ENCODE measurements around the gene KDM4C.

KDM4C gene

DNA sequence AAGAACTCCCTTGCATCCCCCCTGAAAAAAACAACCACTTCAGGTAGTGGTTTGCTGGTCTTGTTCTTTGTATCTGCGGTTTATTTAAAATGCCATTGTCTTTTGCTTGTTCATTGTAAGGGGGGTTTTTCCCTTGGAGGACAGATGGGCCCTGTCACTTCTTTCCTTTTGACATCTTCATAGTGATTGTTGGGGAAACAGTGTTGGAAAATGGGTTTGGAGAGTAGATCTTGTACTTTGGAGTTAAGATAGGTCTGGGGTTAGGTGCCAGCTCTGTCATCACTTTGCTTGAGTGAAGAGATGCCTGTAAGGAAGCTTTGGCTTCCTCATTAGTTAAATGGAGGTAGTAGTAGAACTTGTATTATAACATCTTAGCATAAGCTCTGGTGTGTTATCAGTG, 112.4 kb downstream of the KDM4C start:
- H2AFZ ChIP-seq (ENCODE audit: low read depth, low read length), result no peak overlapping the region
- peaks cover 11% of the 10 kb centered on the region for H3K4me1 ChIP-seq (ENCODE audit: insufficient read depth, low read length)
- H3K36me3 ChIP-seq (ENCODE audit: insufficient read depth, low read length), result no peaks in the 10 kb centered on the region
- no peaks in the 10 kb centered on the region for H3K9me3 ChIP-seq (ENCODE audit: low read length)
- no peaks in the 10 kb centered on the region for H3K27me3 ChIP-seq (ENCODE audit: insufficient read depth, low read length)
- no peak overlapping the region for H3K4me3 ChIP-seq (ENCODE audit: low read length)

GRCh38 chr9:6870650-6871477, 113.1 kb downstream of the KDM4C start:
- Histone ChIP-seq H2AFZ (ENCODE audit: low read depth, low read length) (no peak overlapping the region), H3K4me1 (ENCODE audit: insufficient read depth, low read length) (peaks cover 11% of the 10 kb centered on the region), H3K9me3 (ENCODE audit: low read length) (no peaks in the 10 kb centered on the region), H3K4me3 (ENCODE audit: low read length) (no peak overlapping the region), H3K27me3 (ENCODE audit: insufficient read depth, low read length) (no peaks in the 10 kb centered on the region), H3K36me3 (ENCODE audit: insufficient read depth, low read length) (no peaks in the 10 kb centered on the region)

- Histone ChIP-seq H3K36me3 (ENCODE audit: insufficient read depth, low read length) (no peaks in the 10 kb centered on the region), H3K4me3 (ENCODE audit: low read length) (no peak overlapping the region), H3K9me3 (ENCODE audit: low read length) (no peaks in the 10 kb centered on the region), H2AFZ (ENCODE audit: low read depth, low read length) (no peak overlapping the region), H3K27me3 (ENCODE audit: insufficient read depth, low read length) (no peaks in the 10 kb centered on the region), H3K4me1 (ENCODE audit: insufficient read depth, low read length) (peaks cover 10% of the 10 kb centered on the region)
These were observed 116.1 kb downstream of the KDM4C start for GRCh38 chr9:6873857-6874256.

GRCh38 chr9:6876195-6876894, 118.6 kb downstream of the KDM4C start:
- H3K9me3 ChIP-seq (ENCODE audit: low read length), result no peaks in the 10 kb centered on the region
- no peaks in the 10 kb centered on the region for H3K36me3 ChIP-seq (ENCODE audit: insufficient read depth, low read length)
- peaks cover 6% of the 10 kb centered on the region for H3K4me1 ChIP-seq (ENCODE audit: insufficient read depth, low read length)
- H3K4me3 ChIP-seq (ENCODE audit: low read length), result no peak overlapping the region
- no peaks in the 10 kb centered on the region for H3K27me3 ChIP-seq (ENCODE audit: insufficient read depth, low read length)
- H2AFZ ChIP-seq (ENCODE audit: low read depth, low read length), result no peak overlapping the region

- peaks cover 6% of the 10 kb centered on the region for H3K4me1 ChIP-seq (ENCODE audit: insufficient read depth, low read length)
- H2AFZ ChIP-seq (ENCODE audit: low read depth, low read length), result no peak overlapping the region
- H3K36me3 ChIP-seq (ENCODE audit: insufficient read depth, low read length), result no peaks in the 10 kb centered on the region
- no peak overlapping the region for H3K4me3 ChIP-seq (ENCODE audit: low read length)
- no peaks in the 10 kb centered on the region for H3K27me3 ChIP-seq (ENCODE audit: insufficient read depth, low read length)
- H3K9me3 ChIP-seq (ENCODE audit: low read length), result no peaks in the 10 kb centered on the region
These were observed 119.9 kb downstream of the KDM4C start for GRCh38 chr9:6877671-6878161.

GRCh38 chr9:6880626-6881025, 122.9 kb downstream of the KDM4C start:
- no peak overlapping the region for H3K4me3 ChIP-seq (ENCODE audit: low read length)
- H3K4me1 ChIP-seq (ENCODE audit: insufficient read depth, low read length), result peaks cover 6% of the 10 kb centered on the region
- no peaks in the 10 kb centered on the region for H3K36me3 ChIP-seq (ENCODE audit: insufficient read depth, low read length)
- H3K9me3 ChIP-seq (ENCODE audit: low read length), result no peaks in the 10 kb centered on the region
- no peak overlapping the region for H2AFZ ChIP-seq (ENCODE audit: low read depth, low read length)
- H3K27me3 ChIP-seq (ENCODE audit: insufficient read depth, low read length), result no peaks in the 10 kb centered on the region

GRCh38 chr9:6884101-6884500, 126.3 kb downstream of the KDM4C start:
- no peak overlapping the region for H2AFZ ChIP-seq (ENCODE audit: low read depth, low read length)
- H3K4me1 ChIP-seq (ENCODE audit: insufficient read depth, low read length), result peaks cover 6% of the 10 kb centered on the region
- no peaks in the 10 kb centered on the region for H3K9me3 ChIP-seq (ENCODE audit: low read length)
- no peak overlapping the region for H3K4me3 ChIP-seq (ENCODE audit: low read length)
- H3K36me3 ChIP-seq (ENCODE audit: insufficient read depth, low read length), result no peaks in the 10 kb centered on the region
- no peaks in the 10 kb centered on the region for H3K27me3 ChIP-seq (ENCODE audit: insufficient read depth, low read length)

GRCh38 chr9:6884990-6885389, 127.2 kb downstream of the KDM4C start:
- Histone ChIP-seq H3K36me3 (ENCODE audit: insufficient read depth, low read length) (no peaks in the 10 kb centered on the region), H3K4me1 (ENCODE audit: insufficient read depth, low read length) (peaks cover 6% of the 10 kb centered on the region), H3K4me3 (ENCODE audit: low read length) (no peak overlapping the region), H3K27me3 (ENCODE audit: insufficient read depth, low read length) (no peaks in the 10 kb centered on the region), H3K9me3 (ENCODE audit: low read length) (no peaks in the 10 kb centered on the region), H2AFZ (ENCODE audit: low read depth, low read length) (no peak overlapping the region)

GRCh38 chr9:6887051-6887450, 129.3 kb downstream of the KDM4C start:
- H3K4me1 ChIP-seq (ENCODE audit: insufficient read depth, low read length), result no peaks in the 10 kb centered on the region
- H3K4me3 ChIP-seq (ENCODE audit: low read length), result no peak overlapping the region
- no peaks in the 10 kb centered on the region for H3K36me3 ChIP-seq (ENCODE audit: insufficient read depth, low read length)
- no peak overlapping the region for H2AFZ ChIP-seq (ENCODE audit: low read depth, low read length)
- H3K9me3 ChIP-seq (ENCODE audit: low read length), result no peaks in the 10 kb centered on the region
- H3K27me3 ChIP-seq (ENCODE audit: insufficient read depth, low read length), result no peaks in the 10 kb centered on the region

- no peaks in the 10 kb centered on the region for H3K36me3 ChIP-seq (ENCODE audit: insufficient read depth, low read length)
- H3K4me3 ChIP-seq (ENCODE audit: low read length), result no peak overlapping the region
- no peak overlapping the region for H2AFZ ChIP-seq (ENCODE audit: low read depth, low read length)
- no peaks in the 10 kb centered on the region for H3K9me3 ChIP-seq (ENCODE audit: low read length)
- H3K4me1 ChIP-seq (ENCODE audit: insufficient read depth, low read length), result no peaks in the 10 kb centered on the region
- H3K27me3 ChIP-seq (ENCODE audit: insufficient read depth, low read length), result no peaks in the 10 kb centered on the region
These were observed 132.1 kb downstream of the KDM4C start for GRCh38 chr9:6889868-6890267.

DNA sequence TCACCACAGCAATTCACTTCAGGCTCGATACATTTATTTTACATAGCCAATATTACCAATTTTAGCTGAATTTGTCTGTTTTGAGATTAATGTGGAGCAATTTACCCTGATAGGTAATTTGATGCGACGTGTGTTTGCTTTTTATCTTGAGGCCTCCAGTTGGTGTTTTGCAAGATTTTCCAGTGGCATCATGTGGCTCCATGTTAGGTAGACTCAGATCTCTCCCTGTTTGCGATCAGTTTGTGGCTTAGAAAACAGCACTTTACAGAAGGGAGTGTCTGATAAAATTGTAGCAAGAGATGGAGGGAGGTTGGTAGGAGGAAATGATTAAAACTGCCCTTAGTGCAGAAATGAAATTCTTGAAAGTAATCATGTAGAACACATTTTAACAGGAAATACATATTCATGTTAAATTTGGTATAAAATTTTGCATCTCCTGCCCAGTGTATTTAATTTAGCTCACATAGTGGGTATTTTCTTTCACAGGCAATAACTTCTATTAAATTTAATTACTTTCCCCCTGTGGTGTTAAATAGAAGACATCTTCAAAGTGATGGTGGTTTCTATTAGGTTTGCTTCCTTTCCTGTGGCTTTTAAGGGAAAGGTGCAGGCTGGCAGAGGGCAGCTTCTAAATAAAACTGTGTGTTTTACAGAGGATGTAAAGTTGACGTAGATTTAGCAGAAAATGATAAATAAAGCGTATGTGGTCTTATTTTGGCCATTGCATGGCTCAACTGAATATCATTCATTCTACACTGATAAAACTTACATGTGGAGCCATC, 135.8 kb downstream of the KDM4C start:
- H3K9me3 ChIP-seq (ENCODE audit: low read length), result no peaks in the 10 kb centered on the region
- H3K4me1 ChIP-seq (ENCODE audit: insufficient read depth, low read length), result no peaks in the 10 kb centered on the region
- H3K27me3 ChIP-seq (ENCODE audit: insufficient read depth, low read length), result no peaks in the 10 kb centered on the region
- no peak overlapping the region for H3K4me3 ChIP-seq (ENCODE audit: low read length)
- no peaks in the 10 kb centered on the region for H3K36me3 ChIP-seq (ENCODE audit: insufficient read depth, low read length)
- H2AFZ ChIP-seq (ENCODE audit: low read depth, low read length), result no peak overlapping the region

- H3K36me3 ChIP-seq (ENCODE audit: insufficient read depth, low read length), result no peaks in the 10 kb centered on the region
- H2AFZ ChIP-seq (ENCODE audit: low read depth, low read length), result no peak overlapping the region
- H3K9me3 ChIP-seq (ENCODE audit: low read length), result no peaks in the 10 kb centered on the region
- no peak overlapping the region for H3K4me3 ChIP-seq (ENCODE audit: low read length)
- H3K27me3 ChIP-seq (ENCODE audit: insufficient read depth, low read length), result no peaks in the 10 kb centered on the region
- H3K4me1 ChIP-seq (ENCODE audit: insufficient read depth, low read length), result no peaks in the 10 kb centered on the region
These were observed 136.4 kb downstream of the KDM4C start for GRCh38 chr9:6894135-6894534.

GRCh38 chr9:6895754-6896153, 138.0 kb downstream of the KDM4C start:
- H3K36me3 ChIP-seq (ENCODE audit: insufficient read depth, low read length), result no peaks in the 10 kb centered on the region
- H3K4me3 ChIP-seq (ENCODE audit: low read length), result no peak overlapping the region
- no peaks in the 10 kb centered on the region for H3K4me1 ChIP-seq (ENCODE audit: insufficient read depth, low read length)
- H3K9me3 ChIP-seq (ENCODE audit: low read length), result no peaks in the 10 kb centered on the region
- no peaks in the 10 kb centered on the region for H3K27me3 ChIP-seq (ENCODE audit: insufficient read depth, low read length)
- no peak overlapping the region for H2AFZ ChIP-seq (ENCODE audit: low read depth, low read length)

All from neuron (in vitro differentiated cells).